Liver (tissue), 3 donors: ENCODE measurements around the gene HIVEP3.

Experiments
- EGR1 ChIP-seq, 2 donors: IDR thresholded peaks; 2 replicates each; pipeline ENCODE4 v1.6.1; 2016 to 2018; ENCODE audit warnings: antibody characterized with exemption in 2 of 2, low read depth in 2 of 2
- GABPA ChIP-seq, 2 donors: IDR thresholded peaks in 1 of 2; conservative IDR thresholded peaks in 1 of 2; 2 replicates each; pipeline ENCODE4 v1.6.1; 2016; ENCODE audit warnings: antibody characterized with exemption in 2 of 2, mild to moderate bottlenecking in 1 of 2, moderate library complexity in 1 of 2
- RXRA ChIP-seq, 2 donors: IDR thresholded peaks; 2 replicates each; pipeline ENCODE4 v1.6.1; 2017 to 2018; ENCODE audit warnings: antibody characterized with exemption in 2 of 2, mild to moderate bottlenecking in 1 of 2
- YY1 ChIP-seq: IDR thresholded peaks from 2 replicates; pipeline ENCODE4 v1.6.1; 2016; ENCODE audit warnings: antibody characterized with exemption, mild to moderate bottlenecking
- TF ChIP-seq, protein P1 (sequence below): fragments of 150-350 bp; IDR thresholded peaks from 2 replicates; pipeline ENCODE4 v1.5.1; 2017; ENCODE audit warnings: improper control_type of control experiment, low read depth, low read length; ENCODE audit not compliant: missing input control
- donor health status: healthy.
- donor health status: healthy.

DNA sequence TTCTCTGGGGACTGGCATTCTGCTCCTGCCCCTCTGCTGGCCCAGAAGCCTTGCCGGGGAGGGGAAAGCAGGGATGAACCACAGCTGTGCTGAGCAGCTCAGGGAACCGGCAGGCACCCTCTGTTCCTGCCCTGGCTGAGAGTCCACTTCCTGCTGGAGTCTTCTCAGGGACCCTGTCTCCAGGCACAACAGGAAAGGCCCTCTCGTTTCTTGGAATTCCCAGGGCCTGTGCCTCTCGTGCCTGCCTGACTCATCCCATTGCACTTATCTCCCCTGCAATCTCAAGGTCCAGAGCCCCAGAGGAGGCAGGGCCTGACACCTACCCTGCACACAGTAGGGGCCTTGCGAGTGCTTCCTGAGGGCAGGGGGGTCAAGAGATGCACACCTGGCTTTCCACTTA lies 433.1 kb downstream of the HIVEP3 start:
- TF ChIP-seq, protein P1, sequence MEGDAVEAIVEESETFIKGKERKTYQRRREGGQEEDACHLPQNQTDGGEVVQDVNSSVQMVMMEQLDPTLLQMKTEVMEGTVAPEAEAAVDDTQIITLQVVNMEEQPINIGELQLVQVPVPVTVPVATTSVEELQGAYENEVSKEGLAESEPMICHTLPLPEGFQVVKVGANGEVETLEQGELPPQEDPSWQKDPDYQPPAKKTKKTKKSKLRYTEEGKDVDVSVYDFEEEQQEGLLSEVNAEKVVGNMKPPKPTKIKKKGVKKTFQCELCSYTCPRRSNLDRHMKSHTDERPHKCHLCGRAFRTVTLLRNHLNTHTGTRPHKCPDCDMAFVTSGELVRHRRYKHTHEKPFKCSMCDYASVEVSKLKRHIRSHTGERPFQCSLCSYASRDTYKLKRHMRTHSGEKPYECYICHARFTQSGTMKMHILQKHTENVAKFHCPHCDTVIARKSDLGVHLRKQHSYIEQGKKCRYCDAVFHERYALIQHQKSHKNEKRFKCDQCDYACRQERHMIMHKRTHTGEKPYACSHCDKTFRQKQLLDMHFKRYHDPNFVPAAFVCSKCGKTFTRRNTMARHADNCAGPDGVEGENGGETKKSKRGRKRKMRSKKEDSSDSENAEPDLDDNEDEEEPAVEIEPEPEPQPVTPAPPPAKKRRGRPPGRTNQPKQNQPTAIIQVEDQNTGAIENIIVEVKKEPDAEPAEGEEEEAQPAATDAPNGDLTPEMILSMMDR: no peak
- no peak for TF ChIP-seq EGR1 (IDR thresholded peaks at IDR 0.05; ENCODE audit: low read depth in 2 of 2)
- no peak for TF ChIP-seq YY1
- TF ChIP-seq RXRA (IDR thresholded peaks at IDR 0.05): no peak
- no peak for TF ChIP-seq GABPA (IDR thresholded peaks at IDR 0.05 in 1 of 2, conservative IDR thresholded peaks at IDR 0.05 in 1 of 2)
